AG04450 (cell line): Measurements from ENCODE around the gene APP. TPM values are rescaled to one million over a fixed set of nuclear protein-coding genes. Genes with fewer than 3 reads are reported as not detected.

Source experiments
- CTCF ChIA-PET: fragments of 300-600, 350-600 bp; formaldehyde crosslinking; extraction: SDS; loops from one replicate; lab custom pipeline; 2022; ENCODE audit warnings: antibody characterized with exemption, inconsistent platforms; lab: Charles Lee
- POLR2A ChIA-PET: fragments of 350-600 bp; formaldehyde crosslinking; extraction: SDS; loops from one replicate; lab custom pipeline; 2021; ENCODE audit warnings: antibody characterized with exemption, inconsistent platforms; lab: Yijun Ruan, JAX
- DNase-seq: peaks from one replicate; pipeline ENCODE4 v3.0.0-alpha.2; 2011; ENCODE audit warnings: low read depth, low spot score
- H3K27ac ChIP-seq: one replicate; pipeline ENCODE4 v1.5.1; 2012; ENCODE audit warnings: low read depth, low read length, control low read depth
- H3K27me3 ChIP-seq: one replicate; pipeline ENCODE4 v1.6.0; 2012; ENCODE audit warnings: low read length; ENCODE audit not compliant: control insufficient read depth, insufficient read depth
- H3K4me3 ChIP-seq: 2 replicates; pipeline ENCODE4 v1.5.1; 2011; ENCODE audit warnings: mild to moderate bottlenecking, low read depth, low read length, control low read depth
- H3K9me3 ChIP-seq: 2 replicates; pipeline ENCODE4 v1.5.1; 2012; ENCODE audit warnings: low read length; ENCODE audit not compliant: control insufficient read depth, insufficient read depth
- polyA plus RNA-seq: library from polyadenylated mRNA; depleted of rRNA; stranded (reverse); fragments of >200 nt; gene quantifications from 2 replicates; pipeline ENCODE4 v1.2.3, GENCODE V29; 2011
- TF ChIP-seq, protein P1 (sequence below): IDR thresholded peaks from 2 replicates; pipeline ENCODE4 v1.5.1; 2011; ENCODE audit warnings: low read depth, low read length, control low read depth, inconsistent platforms

Gene APP
- polyA plus RNA-seq, 1 experiment: 870 TPM

DNA sequence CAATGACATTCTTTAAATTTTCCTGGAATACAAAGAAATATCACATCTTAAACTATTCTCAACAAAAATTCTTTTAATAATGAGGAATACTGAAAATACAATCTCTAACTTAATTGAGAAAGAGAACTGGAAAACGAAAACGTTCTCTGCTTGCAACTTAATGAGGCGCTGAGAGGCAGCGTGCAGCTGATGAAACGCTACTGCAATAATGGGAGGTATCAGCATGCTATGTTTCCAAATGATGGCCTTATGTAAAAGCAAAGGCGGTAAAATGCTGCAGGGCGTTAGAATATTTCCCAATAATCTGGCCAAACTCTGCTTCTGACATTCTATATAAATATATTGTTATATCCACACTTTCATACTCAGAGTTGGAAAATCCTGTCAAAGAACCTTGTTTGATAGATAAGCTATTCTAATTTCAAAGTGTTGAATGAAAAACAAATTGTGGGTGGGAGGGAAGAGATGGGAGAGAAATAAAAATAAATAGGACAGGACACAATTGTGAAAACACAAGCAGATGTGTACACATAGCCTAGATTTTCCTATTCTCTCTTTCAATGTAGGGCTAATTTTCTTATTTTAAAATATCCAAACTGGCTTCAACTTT lies 70.9 kb downstream of the APP start:
- H3K27me3 ChIP-seq: no peaks in the 10 kb centered on the region
- H3K27ac ChIP-seq: no peak overlapping the region
- no peak overlapping the region; the same call in 1 of the 2 replicates for H3K4me3 ChIP-seq
- DNase-seq: no peak
- ChIA-PET CTCF (interaction anchor here (0.7 kb wide), 1 partner anchor 78 kb away, joined by 3 read pairs; no protein-coding TSS in a partner anchor), POLR2A (interaction anchor here (0.6 kb wide), 1 partner anchor 1166 kb away, joined by 3 read pairs; no protein-coding TSS in a partner anchor)
- TF ChIP-seq, protein P1, sequence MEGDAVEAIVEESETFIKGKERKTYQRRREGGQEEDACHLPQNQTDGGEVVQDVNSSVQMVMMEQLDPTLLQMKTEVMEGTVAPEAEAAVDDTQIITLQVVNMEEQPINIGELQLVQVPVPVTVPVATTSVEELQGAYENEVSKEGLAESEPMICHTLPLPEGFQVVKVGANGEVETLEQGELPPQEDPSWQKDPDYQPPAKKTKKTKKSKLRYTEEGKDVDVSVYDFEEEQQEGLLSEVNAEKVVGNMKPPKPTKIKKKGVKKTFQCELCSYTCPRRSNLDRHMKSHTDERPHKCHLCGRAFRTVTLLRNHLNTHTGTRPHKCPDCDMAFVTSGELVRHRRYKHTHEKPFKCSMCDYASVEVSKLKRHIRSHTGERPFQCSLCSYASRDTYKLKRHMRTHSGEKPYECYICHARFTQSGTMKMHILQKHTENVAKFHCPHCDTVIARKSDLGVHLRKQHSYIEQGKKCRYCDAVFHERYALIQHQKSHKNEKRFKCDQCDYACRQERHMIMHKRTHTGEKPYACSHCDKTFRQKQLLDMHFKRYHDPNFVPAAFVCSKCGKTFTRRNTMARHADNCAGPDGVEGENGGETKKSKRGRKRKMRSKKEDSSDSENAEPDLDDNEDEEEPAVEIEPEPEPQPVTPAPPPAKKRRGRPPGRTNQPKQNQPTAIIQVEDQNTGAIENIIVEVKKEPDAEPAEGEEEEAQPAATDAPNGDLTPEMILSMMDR: no peak
- no peaks in the 10 kb centered on the region for H3K9me3 ChIP-seq

DNA sequence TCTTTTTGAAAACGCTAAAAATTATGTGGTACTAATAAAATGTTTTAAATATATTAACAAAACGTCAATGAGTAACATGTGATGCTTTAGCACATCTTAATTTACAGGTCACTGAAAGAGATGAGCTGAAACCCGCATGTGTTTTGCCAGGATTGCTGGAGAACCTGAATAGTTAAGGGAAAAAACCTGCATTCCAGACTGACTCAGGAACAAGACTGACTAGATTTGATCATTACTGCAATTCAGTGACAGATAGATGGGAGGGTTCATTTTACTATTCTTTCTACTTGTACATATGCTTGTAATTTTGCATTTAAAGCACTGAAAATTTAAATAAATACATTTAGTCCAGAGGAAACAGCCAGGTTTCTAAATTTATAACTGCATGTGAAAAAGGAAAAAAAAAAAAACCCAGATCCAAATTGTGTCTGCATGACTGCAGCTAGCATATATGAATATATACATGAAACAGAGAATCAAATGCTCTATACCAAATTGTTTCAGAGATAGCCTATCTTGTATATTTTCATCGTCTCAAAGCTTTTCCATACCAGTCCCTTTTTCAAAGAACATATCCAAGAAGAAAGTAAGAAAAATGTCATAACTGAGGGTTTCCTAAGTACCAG lies 71.7 kb downstream of the APP start:
- no peak for DNase-seq
- no peak overlapping the region for H3K4me3 ChIP-seq
- no peaks in the 10 kb centered on the region for H3K9me3 ChIP-seq
- H3K27me3 ChIP-seq: no peaks in the 10 kb centered on the region
- H3K27ac ChIP-seq: no peak overlapping the region
- CTCF ChIA-PET: interaction anchor here (0.7 kb wide), 1 partner anchor 77 kb away, joined by 3 read pairs; no protein-coding TSS in a partner anchor
- POLR2A ChIA-PET: no interaction called here
- TF ChIP-seq, protein P1: no peak

DNA sequence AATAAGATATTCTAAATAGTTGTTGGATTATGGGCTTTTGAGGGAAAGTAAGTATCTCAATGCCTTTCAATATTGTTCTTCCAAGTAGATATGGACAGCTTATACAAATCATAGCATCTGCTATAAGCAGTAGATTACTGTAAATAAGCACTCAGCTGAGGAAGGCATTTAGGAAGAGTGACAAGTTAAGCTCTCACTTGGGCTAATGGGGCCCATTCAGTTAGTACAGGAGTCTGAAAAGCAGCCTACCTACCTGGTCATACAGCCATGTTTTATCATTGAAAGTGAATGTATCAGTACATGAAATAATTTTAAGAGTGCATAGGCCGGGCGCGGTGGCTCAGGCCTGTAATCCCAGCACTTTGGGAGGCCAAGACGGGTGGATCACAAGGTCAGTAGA lies 73.1 kb downstream of the APP start:
- CTCF ChIA-PET: no interaction called here
- TF ChIP-seq, protein P1: no peak
- Histone ChIP-seq H3K27me3 (no peaks in the 10 kb centered on the region), H3K9me3 (no peaks in the 10 kb centered on the region), H3K27ac (no peak overlapping the region), H3K4me3 (no peak overlapping the region)
- DNase-seq: no peak
- POLR2A ChIA-PET: interaction anchor here (0.6 kb wide), 1 partner anchor 19 kb away, joined by 5 read pairs; no protein-coding TSS in a partner anchor

DNA sequence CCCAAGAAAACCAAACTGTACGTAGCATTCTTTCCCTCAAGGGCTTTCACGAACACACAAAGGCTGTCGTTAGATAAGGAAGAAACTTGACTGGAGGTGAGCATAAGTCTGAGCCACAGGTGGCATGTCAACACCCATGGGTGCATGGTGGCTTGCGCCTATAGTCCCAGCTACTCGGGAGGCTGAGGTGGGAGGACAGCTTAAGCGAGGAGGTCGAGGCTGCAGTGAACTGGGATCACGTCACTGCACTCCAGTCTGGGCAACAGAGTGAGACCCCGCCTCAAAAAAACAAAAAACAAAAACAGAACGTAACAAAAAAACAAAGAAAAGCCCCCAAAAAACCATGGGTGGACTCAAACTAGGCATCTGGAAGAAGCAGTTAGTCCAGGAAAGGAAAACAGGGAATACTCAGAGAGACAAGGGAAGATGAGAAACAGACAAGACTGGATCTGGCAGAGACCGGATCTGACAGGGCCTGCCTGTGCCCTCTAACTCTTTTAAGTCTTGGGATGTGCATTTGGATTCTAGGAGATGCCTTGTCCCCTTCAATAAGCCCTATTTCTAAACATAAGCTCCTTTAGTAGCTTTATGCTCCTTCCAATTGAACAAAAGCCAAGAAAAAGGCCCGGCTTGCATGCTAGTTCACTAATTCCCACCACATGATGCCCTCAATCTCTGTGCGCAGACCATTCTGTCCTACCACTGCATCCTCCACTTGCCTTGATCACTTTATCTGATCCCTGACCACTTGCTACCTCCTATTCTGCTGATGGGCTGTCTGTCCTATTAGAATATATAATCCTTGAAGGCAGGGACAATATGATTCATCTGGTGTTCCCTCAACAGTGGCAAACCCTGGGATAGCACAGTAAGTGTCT lies 73.8 kb downstream of the APP start:
- Histone ChIP-seq H3K27me3 (no peaks in the 10 kb centered on the region), H3K9me3 (no peaks in the 10 kb centered on the region), H3K27ac (no peak overlapping the region), H3K4me3 (no peak overlapping the region)
- CTCF ChIA-PET: no interaction called here
- TF ChIP-seq, protein P1: no peak
- POLR2A ChIA-PET: no interaction called here
- DNase-seq: no peak
